CMK (cell line): Measurements from ENCODE around the gene KIAA1755.

Source experiments
- DNase-seq: peaks from one replicate; pipeline ENCODE4 v3.0.0-alpha.2; 2010; ENCODE audit warnings: low read depth

The KIAA1755 gene

GRCh38 chr20:38164624-38165088, 95.9 kb downstream of the KIAA1755 start:
- DNase-seq = no peak

DNA sequence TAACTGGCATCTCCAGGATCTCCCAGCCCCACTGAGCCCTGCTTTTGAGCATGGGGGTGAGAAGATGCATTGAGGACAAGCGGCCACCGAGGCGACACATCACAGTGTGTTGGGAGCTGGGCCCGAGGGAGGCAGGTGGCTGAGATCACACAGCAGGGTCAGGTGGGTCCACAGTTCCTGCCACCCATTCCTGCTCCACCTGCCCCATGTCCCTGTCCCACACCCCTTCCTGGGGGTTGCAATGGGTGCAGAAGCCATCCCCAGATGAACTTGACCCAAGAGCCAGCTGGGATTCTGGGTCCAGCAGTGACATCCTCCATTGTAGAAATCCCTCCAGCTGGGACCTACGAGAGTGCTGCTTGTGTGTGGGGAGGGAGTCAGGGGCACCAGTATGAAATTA, 96.5 kb downstream of the KIAA1755 start:
- no peak for DNase-seq

- no peak for DNase-seq
Measured at GRCh38 chr20:38162878-38163875, 97.4 kb downstream of the KIAA1755 start.

- no peak for DNase-seq
Measured at GRCh38 chr20:38162149-38162548, 98.4 kb downstream of the KIAA1755 start.

- no peak for DNase-seq
Measured at GRCh38 chr20:38161412-38161774, 99.1 kb downstream of the KIAA1755 start.
